Measurements from ENCODE around the gene PLCH1.

PLCH1 gene, protein sequence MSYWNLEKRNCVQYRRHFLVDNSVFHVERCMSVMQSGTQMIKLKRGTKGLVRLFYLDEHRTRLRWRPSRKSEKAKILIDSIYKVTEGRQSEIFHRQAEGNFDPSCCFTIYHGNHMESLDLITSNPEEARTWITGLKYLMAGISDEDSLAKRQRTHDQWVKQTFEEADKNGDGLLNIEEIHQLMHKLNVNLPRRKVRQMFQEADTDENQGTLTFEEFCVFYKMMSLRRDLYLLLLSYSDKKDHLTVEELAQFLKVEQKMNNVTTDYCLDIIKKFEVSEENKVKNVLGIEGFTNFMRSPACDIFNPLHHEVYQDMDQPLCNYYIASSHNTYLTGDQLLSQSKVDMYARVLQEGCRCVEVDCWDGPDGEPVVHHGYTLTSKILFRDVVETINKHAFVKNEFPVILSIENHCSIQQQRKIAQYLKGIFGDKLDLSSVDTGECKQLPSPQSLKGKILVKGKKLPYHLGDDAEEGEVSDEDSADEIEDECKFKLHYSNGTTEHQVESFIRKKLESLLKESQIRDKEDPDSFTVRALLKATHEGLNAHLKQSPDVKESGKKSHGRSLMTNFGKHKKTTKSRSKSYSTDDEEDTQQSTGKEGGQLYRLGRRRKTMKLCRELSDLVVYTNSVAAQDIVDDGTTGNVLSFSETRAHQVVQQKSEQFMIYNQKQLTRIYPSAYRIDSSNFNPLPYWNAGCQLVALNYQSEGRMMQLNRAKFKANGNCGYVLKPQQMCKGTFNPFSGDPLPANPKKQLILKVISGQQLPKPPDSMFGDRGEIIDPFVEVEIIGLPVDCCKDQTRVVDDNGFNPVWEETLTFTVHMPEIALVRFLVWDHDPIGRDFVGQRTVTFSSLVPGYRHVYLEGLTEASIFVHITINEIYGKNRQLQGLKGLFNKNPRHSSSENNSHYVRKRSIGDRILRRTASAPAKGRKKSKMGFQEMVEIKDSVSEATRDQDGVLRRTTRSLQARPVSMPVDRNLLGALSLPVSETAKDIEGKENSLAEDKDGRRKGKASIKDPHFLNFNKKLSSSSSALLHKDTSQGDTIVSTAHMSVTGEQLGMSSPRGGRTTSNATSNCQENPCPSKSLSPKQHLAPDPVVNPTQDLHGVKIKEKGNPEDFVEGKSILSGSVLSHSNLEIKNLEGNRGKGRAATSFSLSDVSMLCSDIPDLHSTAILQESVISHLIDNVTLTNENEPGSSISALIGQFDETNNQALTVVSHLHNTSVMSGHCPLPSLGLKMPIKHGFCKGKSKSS (N-terminal part only)

GRCh38 chr3:155744626-155745324 is at the start of gene PLCH1:
Gene PLCH1, minus strand, starts transcription at chr3:155745071. Its CDS starts 40,847 bp downstream, at chr3:155704224.
- peak within 1 kb of the TSS; percentile 54 for H3K4me3 ChIP-seq (ENCODE audit: low read depth, low read length)
- no peak for TF ChIP-seq CTCF (IDR thresholded peaks at IDR 0.05; ENCODE audit: low read depth, low read length)

- TF ChIP-seq CTCF (IDR thresholded peaks at IDR 0.05; ENCODE audit: low read depth, low read length): no peak
- H3K4me3 ChIP-seq (ENCODE audit: low read depth, low read length): no peak overlapping the region
Observed at GRCh38 chr3:155792532-155792931, 47.7 kb upstream of the PLCH1 start.

DNA sequence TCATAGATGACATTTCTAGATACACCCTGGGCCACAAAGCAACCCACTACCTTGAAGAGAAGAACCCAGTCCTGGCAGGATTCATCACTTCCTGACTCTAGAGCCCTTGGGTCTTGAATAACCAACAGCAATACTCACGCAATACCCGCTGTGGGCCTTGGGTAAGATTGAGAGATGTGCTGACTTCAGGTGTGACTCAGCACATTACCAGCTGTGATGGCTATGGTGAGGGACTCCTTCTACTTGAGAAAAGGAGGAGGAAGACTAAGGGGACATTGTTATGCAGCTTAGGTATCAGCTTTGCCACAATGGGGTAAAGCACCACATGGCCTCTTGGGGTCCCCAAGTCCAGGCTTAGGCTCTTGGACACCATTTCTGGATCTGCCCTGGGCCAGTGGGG is 46.3 kb upstream of the PLCH1 start:
- no peak overlapping the region for H3K4me3 ChIP-seq (ENCODE audit: low read depth, low read length)
- TF ChIP-seq CTCF (IDR thresholded peaks at IDR 0.05; ENCODE audit: low read depth, low read length): no peak

- TF ChIP-seq CTCF (IDR thresholded peaks at IDR 0.05; ENCODE audit: low read depth, low read length): no peak
- H3K4me3 ChIP-seq (ENCODE audit: low read depth, low read length): no peak overlapping the region
Observed at GRCh38 chr3:155790272-155790925, 45.5 kb upstream of the PLCH1 start.

- no peak for TF ChIP-seq CTCF (IDR thresholded peaks at IDR 0.05; ENCODE audit: low read depth, low read length)
- H3K4me3 ChIP-seq (ENCODE audit: low read depth, low read length): no peak overlapping the region
Observed at GRCh38 chr3:155785662-155786295, 40.9 kb upstream of the PLCH1 start.

DNA sequence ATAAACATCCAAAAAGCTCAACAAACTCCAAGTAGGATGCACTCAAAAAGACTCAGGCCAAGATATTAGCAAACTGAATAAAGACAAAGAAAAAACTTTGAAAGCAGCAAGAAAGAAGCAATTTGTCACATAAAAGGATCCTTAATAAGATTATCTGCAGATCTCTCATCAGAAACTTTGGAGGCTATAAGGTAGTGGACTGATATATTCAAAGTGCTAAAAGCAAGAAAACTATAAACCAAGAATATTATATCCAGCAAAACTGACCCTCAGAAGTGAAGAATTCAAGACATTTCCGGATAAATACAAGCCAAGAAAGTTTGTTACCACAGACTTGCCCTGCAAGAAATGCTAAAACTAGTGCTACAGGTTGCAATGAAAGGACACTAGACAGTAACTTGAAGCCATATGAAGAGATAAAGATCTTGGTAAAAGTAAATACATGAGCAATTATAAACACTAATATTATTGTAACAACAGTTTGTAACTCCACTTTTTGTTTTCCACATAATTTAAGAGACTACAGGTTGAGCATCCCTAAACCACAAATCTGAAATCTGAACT is 37.6 kb upstream of the PLCH1 start:
- no peak for TF ChIP-seq CTCF (IDR thresholded peaks at IDR 0.05; ENCODE audit: low read depth, low read length)
- H3K4me3 ChIP-seq (ENCODE audit: low read depth, low read length): no peak overlapping the region

All from WI38 (cell line).